AG04450 (cell line): ENCODE results near the gene RAET1L. TPM values are rescaled to one million over a fixed set of nuclear protein-coding genes. Genes with fewer than 3 reads are reported as not detected.
"Not testable (repeated sequence)": the region's sequence is repeated elsewhere in the genome, so short reads cannot be mapped to it uniquely, and the experiment has no call there.

Source experiments
- CTCF ChIA-PET: fragments of 300-600, 350-600 bp; formaldehyde crosslinking; extraction: SDS; loops from one replicate; lab custom pipeline; 2022; ENCODE audit warnings: antibody characterized with exemption, inconsistent platforms; lab: Charles Lee
- POLR2A ChIA-PET: fragments of 350-600 bp; formaldehyde crosslinking; extraction: SDS; loops from one replicate; lab custom pipeline; 2021; ENCODE audit warnings: antibody characterized with exemption, inconsistent platforms; lab: Yijun Ruan, JAX
- DNase-seq: peaks from one replicate; pipeline ENCODE4 v3.0.0-alpha.2; 2011; ENCODE audit warnings: low read depth, low spot score
- H3K27ac ChIP-seq: one replicate; pipeline ENCODE4 v1.5.1; 2012; ENCODE audit warnings: low read depth, low read length, control low read depth
- H3K27me3 ChIP-seq: one replicate; pipeline ENCODE4 v1.6.0; 2012; ENCODE audit warnings: low read length; ENCODE audit not compliant: control insufficient read depth, insufficient read depth
- H3K4me3 ChIP-seq: 2 replicates; pipeline ENCODE4 v1.5.1; 2011; ENCODE audit warnings: mild to moderate bottlenecking, low read depth, low read length, control low read depth
- H3K9me3 ChIP-seq: 2 replicates; pipeline ENCODE4 v1.5.1; 2012; ENCODE audit warnings: low read length; ENCODE audit not compliant: control insufficient read depth, insufficient read depth
- CTCF ChIP-seq: IDR thresholded peaks from 2 replicates; pipeline ENCODE4 v1.5.1; 2011; ENCODE audit warnings: low read depth, low read length, control low read depth, inconsistent platforms
- polyA plus RNA-seq: library from polyadenylated mRNA; depleted of rRNA; stranded (reverse); fragments of >200 nt; gene quantifications from 2 replicates; pipeline ENCODE4 v1.2.3, GENCODE V29; 2011

The RAET1L gene
- polyA plus RNA-seq, 1 experiment = not detected

DNA sequence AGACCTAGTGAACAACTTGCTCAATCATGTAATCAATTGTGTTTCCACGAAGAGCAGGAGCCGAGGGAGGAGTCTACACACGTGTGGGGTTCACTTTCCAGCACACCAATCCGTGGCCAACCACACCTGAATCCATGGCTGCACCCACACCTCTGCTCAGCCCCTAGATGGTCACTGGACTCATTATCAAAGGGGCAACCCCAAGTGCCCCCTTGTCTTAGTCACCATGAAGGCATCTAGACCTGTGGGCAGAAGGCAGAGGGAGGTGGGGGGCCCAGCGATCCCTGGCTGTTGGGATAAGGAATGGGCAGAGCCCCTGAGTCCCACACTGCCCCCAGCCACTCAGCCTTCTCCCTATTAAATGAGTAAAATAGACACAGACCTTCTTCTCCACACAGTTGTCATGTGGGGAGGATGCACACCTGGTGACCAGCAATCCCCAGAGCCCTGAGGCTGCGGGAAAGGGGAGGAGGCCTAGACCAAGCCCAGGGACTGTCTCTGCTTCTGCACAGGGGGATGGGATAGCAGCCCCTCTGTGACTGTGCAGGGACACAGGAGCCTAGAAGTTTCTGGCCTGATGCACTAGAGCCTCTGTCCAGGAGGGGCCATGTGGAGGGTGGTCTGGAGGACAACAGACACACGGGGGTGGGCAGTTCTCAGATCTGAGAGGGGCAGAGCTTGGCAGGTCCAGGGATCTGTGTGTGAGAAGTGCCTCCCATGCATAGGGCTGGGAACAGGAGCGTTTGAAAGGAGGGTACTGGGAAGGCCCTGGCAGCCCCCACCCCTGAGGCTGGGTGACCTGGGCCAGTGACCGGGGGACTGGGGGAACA, 1.9 kb upstream of the RAET1L start:
- Histone ChIP-seq H3K4me3 (no peak overlapping the region), H3K9me3 (no peaks in the 10 kb centered on the region; the same call in 1 of the 2 replicates), H3K27me3 (peaks cover 56% of the 10 kb centered on the region), H3K27ac (no peak overlapping the region)
- TF ChIP-seq CTCF = no peak
- ChIA-PET POLR2A (no interaction called here), CTCF (no interaction called here)
- DNase-seq = no peak

- Histone ChIP-seq H3K4me3 (no peak overlapping the region), H3K27ac (no peak overlapping the region), H3K27me3 (peaks cover 52% of the 10 kb centered on the region), H3K9me3 (no peaks in the 10 kb centered on the region; the same call in 1 of the 2 replicates)
- CTCF ChIA-PET = interaction anchor here (1.0 kb wide), 1 partner anchor 8 kb away, joined by 4 read pairs; no protein-coding TSS in a partner anchor
- no peak for TF ChIP-seq CTCF
- POLR2A ChIA-PET = no interaction called here
- no peak for DNase-seq
Measured at GRCh38 chr6:150024646-150025155, 631 bp downstream of the RAET1L start.

- DNase-seq, H3K27ac ChIP-seq, CTCF ChIA-PET, POLR2A ChIA-PET, H3K9me3 ChIP-seq, H3K4me3 ChIP-seq: not testable (repeated sequence)
- H3K27me3 ChIP-seq = peaks cover 53% of the 10 kb centered on the region
Measured at GRCh38 chr6:150024021-150024420, 1.3 kb downstream of the RAET1L start.

GRCh38 chr6:150021870-150022269, 3.5 kb downstream of the RAET1L start:
- H3K9me3 ChIP-seq, DNase-seq, H3K27ac ChIP-seq, CTCF ChIA-PET, POLR2A ChIA-PET, H3K4me3 ChIP-seq: not testable (repeated sequence)
- peaks cover 44% of the 10 kb centered on the region for H3K27me3 ChIP-seq

GRCh38 chr6:150018846-150019580, 6.3 kb downstream of the RAET1L start:
- CTCF ChIA-PET = interaction anchor here (3.1 kb wide), 1 partner anchor 11 kb away, joined by 17 read pairs; no protein-coding TSS in a partner anchor
- no peak for DNase-seq
- no peak overlapping the region for H3K4me3 ChIP-seq
- H3K9me3 ChIP-seq = no peaks in the 10 kb centered on the region
- H3K27me3 ChIP-seq = peaks cover 44% of the 10 kb centered on the region
- no peak overlapping the region for H3K27ac ChIP-seq
- POLR2A ChIA-PET = no interaction called here
- TF ChIP-seq CTCF = no peak

GRCh38 chr6:150017186-150017521, 8.2 kb downstream of the RAET1L start:
- H3K27me3 ChIP-seq = peaks cover 55% of the 10 kb centered on the region
- H3K9me3 ChIP-seq, DNase-seq, H3K27ac ChIP-seq, H3K4me3 ChIP-seq: not testable (repeated sequence)
- ChIA-PET POLR2A (interaction anchor here (0.6 kb wide), 1 partner anchor 181 kb away, joined by 3 read pairs; no protein-coding TSS in a partner anchor), CTCF (interaction anchor here (0.6 to 3.1 kb wide), 17 partner anchors 8 to 799 kb away, joined by 3 to 18 read pairs (median 4); partner anchors contain the start of genes RAET1L and ULBP3)
